Measurements from ENCODE around the gene MT1G. TPM values are rescaled to one million over a fixed set of nuclear protein-coding genes. Genes with fewer than 3 reads are reported as not detected.

The MT1G gene
- total RNA-seq, 1 donor from 2014 or later: 2.8 TPM

DNA sequence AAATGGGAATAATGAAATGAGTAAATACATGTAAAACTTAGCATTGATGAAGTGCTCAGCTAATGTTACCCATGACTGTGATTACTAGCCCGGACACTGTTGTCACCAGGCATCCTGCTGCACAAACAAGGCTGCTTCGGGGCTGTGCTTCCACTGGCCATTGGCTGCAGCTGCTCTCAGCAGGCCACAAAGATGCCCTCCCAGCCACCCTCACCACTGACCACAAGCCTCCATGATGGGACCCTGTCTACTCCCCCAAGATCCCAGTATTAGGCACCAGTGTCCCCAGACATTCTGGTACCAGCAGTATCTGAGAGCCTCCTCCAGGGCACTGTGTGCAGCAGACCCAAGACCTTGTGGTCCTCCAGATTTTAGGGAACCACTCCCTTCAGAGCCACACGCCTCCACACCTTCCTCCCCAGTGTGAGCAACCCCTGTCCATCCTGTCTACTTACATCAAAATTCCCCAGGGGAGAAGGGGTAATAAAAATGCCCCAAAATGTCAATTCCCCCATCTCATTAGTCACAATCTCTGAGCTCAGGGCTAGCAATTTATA, 42.4 kb upstream of the MT1G start:
- Mint-ChIP-seq H3K4me1 (ENCODE audit: unreplicated experiment) (no peaks in the 10 kb centered on the region), H3K36me3 (no peaks in the 10 kb centered on the region), H3K27ac (no peak overlapping the region), H3K9me3 (no peaks in the 10 kb centered on the region), H3K27me3 (peaks cover 16% of the 10 kb centered on the region), H3K4me3 (no peak overlapping the region)
- TF ChIP-seq, protein P1, sequence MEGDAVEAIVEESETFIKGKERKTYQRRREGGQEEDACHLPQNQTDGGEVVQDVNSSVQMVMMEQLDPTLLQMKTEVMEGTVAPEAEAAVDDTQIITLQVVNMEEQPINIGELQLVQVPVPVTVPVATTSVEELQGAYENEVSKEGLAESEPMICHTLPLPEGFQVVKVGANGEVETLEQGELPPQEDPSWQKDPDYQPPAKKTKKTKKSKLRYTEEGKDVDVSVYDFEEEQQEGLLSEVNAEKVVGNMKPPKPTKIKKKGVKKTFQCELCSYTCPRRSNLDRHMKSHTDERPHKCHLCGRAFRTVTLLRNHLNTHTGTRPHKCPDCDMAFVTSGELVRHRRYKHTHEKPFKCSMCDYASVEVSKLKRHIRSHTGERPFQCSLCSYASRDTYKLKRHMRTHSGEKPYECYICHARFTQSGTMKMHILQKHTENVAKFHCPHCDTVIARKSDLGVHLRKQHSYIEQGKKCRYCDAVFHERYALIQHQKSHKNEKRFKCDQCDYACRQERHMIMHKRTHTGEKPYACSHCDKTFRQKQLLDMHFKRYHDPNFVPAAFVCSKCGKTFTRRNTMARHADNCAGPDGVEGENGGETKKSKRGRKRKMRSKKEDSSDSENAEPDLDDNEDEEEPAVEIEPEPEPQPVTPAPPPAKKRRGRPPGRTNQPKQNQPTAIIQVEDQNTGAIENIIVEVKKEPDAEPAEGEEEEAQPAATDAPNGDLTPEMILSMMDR (conservative IDR thresholded peaks at IDR 0.05): no peak
- DNase-seq (ENCODE audit: extremely low spot score, unreplicated experiment): no peak

DNA sequence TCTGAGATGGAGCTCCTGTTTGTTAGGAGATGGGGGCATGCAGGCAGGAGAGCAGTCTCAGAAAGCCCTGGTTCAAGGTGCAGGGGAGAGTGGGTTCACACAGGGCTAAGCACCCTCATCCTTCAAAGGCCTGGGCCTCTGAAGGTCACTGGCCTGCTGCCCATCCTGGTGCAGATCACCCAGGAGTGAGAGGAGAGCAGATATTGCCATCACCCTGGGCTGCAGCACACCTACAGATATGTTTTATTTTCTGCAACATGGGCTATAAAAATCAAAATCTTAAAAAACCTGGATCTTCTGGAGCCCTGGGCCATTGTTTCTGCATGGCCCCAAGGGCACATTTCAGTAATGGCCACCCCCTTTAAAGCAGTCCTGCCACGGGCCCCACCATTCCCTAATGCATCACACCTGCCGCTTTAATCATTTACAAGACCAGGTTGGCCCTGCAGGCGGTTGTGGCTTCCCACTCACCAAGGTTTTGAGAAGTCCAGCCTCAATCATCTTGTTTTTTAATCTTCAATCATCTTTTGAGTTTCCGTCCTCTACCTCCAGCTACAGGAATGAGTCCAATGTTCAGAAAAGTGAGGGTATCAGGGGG, 41.7 kb upstream of the MT1G start:
- H3K4me3 Mint-ChIP-seq: no peak overlapping the region
- no peak for DNase-seq (ENCODE audit: extremely low spot score, unreplicated experiment)
- TF ChIP-seq, protein P1 (conservative IDR thresholded peaks at IDR 0.05): no peak
- H3K36me3 Mint-ChIP-seq: no peaks in the 10 kb centered on the region
- H3K9me3 Mint-ChIP-seq: no peaks in the 10 kb centered on the region
- H3K27ac Mint-ChIP-seq: no peak overlapping the region
- no peaks in the 10 kb centered on the region for H3K4me1 Mint-ChIP-seq (ENCODE audit: unreplicated experiment)
- peaks cover 19% of the 10 kb centered on the region for H3K27me3 Mint-ChIP-seq

DNA sequence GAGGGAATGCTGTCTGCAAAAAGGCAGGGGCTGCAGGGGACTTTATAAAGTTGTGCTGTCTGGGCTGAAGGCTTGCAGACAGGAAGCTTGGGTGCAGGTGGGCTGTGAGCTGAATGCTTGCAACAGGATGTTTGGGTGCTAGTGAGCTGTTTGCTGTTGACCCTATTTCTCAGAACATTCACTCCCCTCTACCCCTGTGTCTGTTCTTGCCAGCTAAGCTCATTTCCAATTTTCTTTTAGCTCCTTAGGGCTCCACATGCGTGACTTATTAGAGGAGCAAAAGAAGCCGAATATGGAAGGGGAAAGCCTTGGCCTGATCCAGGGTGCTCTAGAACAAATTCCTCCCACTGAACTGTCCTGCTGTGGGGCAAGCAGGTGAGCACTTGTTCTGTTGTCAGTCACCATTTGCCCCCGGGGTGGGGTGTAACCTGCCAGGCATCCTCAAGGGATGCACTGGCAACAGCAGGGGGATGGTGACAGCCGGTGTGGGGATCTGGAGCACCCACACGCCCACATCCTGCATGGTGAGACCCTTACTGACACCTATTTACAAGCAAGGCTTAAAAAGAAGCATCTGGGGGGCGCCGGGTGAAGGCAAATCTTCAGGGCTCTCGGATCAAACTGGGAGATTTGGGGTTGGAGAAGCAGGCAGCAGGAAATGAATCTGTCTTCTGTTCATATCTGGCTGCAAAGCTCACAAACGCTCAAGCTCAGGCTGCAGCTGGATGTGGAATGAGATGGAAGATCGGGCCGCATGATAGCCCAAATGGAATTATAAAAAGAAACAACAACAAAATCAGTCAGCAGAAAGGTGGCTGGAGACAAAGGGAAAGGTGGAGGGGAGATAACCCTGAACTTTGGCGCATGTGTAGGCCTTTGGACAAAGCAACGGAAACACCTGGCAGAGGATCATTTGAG, 40.9 kb upstream of the MT1G start:
- H3K27ac Mint-ChIP-seq: no peak overlapping the region
- H3K4me3 Mint-ChIP-seq: no peak overlapping the region
- H3K36me3 Mint-ChIP-seq: no peaks in the 10 kb centered on the region
- no peaks in the 10 kb centered on the region for H3K4me1 Mint-ChIP-seq (ENCODE audit: unreplicated experiment)
- peaks cover 19% of the 10 kb centered on the region for H3K27me3 Mint-ChIP-seq
- TF ChIP-seq, protein P1 (conservative IDR thresholded peaks at IDR 0.05): no peak
- DNase-seq (ENCODE audit: extremely low spot score, unreplicated experiment): no peak
- no peaks in the 10 kb centered on the region for H3K9me3 Mint-ChIP-seq

DNA sequence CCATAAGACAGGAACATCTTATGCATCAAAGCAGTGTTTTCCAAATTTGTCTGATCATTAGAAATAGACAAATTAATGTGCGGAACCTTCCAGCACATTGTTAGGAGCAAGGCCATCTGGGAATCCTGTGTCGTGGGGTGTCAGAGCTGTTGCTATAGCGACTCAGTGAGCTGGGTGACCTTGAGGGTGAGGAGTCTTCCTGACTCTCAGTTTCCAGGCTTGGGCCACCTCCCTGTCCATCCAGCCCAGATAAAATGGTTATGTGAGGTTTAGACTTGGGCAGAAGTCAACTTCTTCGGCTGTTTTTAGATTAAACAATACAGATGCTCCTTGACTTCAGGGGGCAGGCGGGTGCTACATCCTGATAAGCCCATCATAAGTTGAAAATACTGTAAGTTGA, 35.0 kb upstream of the MT1G start:
- H3K9me3 Mint-ChIP-seq: no peaks in the 10 kb centered on the region
- no peaks in the 10 kb centered on the region for H3K36me3 Mint-ChIP-seq
- H3K27ac Mint-ChIP-seq: peak overlapping the region; percentile 13
- peaks cover 6% of the 10 kb centered on the region for H3K27me3 Mint-ChIP-seq
- no peak overlapping the region for H3K4me3 Mint-ChIP-seq
- TF ChIP-seq, protein P1 (conservative IDR thresholded peaks at IDR 0.05): no peak
- no peak for DNase-seq (ENCODE audit: extremely low spot score, unreplicated experiment)
- H3K4me1 Mint-ChIP-seq (ENCODE audit: unreplicated experiment): peaks cover 9% of the 10 kb centered on the region

DNA sequence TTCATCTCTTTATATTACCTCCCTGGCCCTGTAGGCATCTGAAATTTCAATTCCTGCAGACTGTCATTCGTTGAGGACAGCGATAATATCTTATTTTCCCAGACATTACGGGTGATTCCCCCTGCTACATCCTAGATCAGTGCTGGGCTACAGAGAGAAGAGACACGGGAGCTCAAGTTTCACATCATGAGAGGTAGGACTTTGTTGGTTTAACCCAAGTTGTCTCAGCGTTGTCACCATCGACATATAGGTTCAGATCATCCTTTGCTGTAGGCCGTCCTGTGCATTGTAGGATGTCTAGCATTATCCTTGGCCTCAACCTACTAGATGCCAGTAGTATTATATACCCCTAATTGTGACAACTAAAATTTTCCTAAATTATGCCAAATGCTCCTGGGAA, 33.7 kb upstream of the MT1G start:
- Mint-ChIP-seq H3K36me3 (no peaks in the 10 kb centered on the region), H3K9me3 (no peaks in the 10 kb centered on the region), H3K27ac (peak overlapping the region; percentile 63), H3K4me1 (ENCODE audit: unreplicated experiment) (peaks cover 9% of the 10 kb centered on the region), H3K27me3 (peaks cover 2% of the 10 kb centered on the region), H3K4me3 (no peak overlapping the region)
- DNase-seq (ENCODE audit: extremely low spot score, unreplicated experiment): no peak
- TF ChIP-seq, protein P1 (conservative IDR thresholded peaks at IDR 0.05): no peak

Measured in type B pancreatic cell (in vitro differentiated cells).